Upper lobe of left lung (tissue), 4 donors: Measurements from ENCODE around the gene BCDIN3D.

Source experiments
- EP300 ChIP-seq, 4 donors: sonication (generic); formaldehyde crosslinking; IDR thresholded peaks; one replicate each; pipeline ENCODE4 v1.5.1; 2017; ENCODE audit warnings: antibody characterized with exemption in 4 of 4, control low read depth in 2 of 4
- POLR2A ChIP-seq, 4 donors: fragments of 450-650 bp; IDR thresholded peaks; one replicate each; pipeline ENCODE4 v1.5.1; 2016 to 2017; ENCODE audit warnings: antibody characterized with exemption in 4 of 4, mild to moderate bottlenecking in 2 of 4
- POLR2AphosphoS5 ChIP-seq, 2 donors: sonication (generic); formaldehyde crosslinking; IDR thresholded peaks; one replicate each; pipeline ENCODE4 v1.5.1; 2017; ENCODE audit warnings: antibody characterized with exemption in 2 of 2
- TF ChIP-seq, protein P1 (sequence below), 6 experiments: fragments of 450-650 bp in 4 of 6; fragments of 200-600 bp in 2 of 6; sonication (generic) in 2 of 6; IDR thresholded peaks; one replicate each; pipeline ENCODE4 v1.5.1; 2016 to 2019; ENCODE audit warnings: antibody characterized with exemption in 6 of 6

DNA sequence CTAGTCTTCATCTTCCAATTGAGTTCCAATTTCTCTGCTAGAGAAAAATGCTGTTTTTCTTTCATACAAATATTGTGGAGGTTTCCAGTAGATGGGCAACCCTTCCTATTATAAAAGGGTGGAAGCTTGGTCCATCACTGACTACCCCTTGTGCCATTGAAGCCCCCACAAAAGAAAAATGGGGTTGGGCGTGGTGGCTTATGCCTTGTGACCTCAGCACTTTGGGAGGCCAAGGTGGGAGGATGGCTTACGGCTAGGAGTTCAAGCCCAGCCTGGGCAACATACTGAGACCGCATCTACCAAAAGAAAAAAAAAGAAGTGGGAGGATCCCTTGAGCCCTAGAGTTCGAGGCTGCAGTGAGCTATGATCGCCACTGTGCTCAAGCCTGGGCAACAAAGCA, 37.5 kb downstream of the BCDIN3D start:
- TF ChIP-seq, protein P1, sequence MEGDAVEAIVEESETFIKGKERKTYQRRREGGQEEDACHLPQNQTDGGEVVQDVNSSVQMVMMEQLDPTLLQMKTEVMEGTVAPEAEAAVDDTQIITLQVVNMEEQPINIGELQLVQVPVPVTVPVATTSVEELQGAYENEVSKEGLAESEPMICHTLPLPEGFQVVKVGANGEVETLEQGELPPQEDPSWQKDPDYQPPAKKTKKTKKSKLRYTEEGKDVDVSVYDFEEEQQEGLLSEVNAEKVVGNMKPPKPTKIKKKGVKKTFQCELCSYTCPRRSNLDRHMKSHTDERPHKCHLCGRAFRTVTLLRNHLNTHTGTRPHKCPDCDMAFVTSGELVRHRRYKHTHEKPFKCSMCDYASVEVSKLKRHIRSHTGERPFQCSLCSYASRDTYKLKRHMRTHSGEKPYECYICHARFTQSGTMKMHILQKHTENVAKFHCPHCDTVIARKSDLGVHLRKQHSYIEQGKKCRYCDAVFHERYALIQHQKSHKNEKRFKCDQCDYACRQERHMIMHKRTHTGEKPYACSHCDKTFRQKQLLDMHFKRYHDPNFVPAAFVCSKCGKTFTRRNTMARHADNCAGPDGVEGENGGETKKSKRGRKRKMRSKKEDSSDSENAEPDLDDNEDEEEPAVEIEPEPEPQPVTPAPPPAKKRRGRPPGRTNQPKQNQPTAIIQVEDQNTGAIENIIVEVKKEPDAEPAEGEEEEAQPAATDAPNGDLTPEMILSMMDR (IDR thresholded peaks at IDR 0.05): no peak
- no peak for TF ChIP-seq POLR2A (IDR thresholded peaks at IDR 0.05)
- no peak for TF ChIP-seq POLR2AphosphoS5 (IDR thresholded peaks at IDR 0.05)
- TF ChIP-seq EP300 (IDR thresholded peaks at IDR 0.05): no peak
